SJCRH30 (cell line): ENCODE data around the gene SPSB1. TPM values are rescaled to one million over a fixed set of nuclear protein-coding genes. Genes with fewer than 3 reads are reported as not detected.

Source experiments
- DNase-seq, 2 experiments: peaks; one replicate each; pipeline ENCODE4 v3.0.0-alpha.2; 2015 to 2020
- H3K27ac ChIP-seq: fragments of 250-450 bp; sonication (Bioruptor Pico); 2 replicates; pipeline ENCODE4 v1.5.1; 2020; ENCODE audit warnings: mild to moderate bottlenecking, moderate library complexity
- H3K27me3 ChIP-seq: fragments of 250-450 bp; sonication (Bioruptor Pico); 2 replicates; pipeline ENCODE4 v1.5.1; 2020; ENCODE audit warnings: mild to moderate bottlenecking, moderate library complexity
- H3K36me3 ChIP-seq: fragments of 250-450 bp; sonication (Bioruptor Pico); 2 replicates; pipeline ENCODE4 v1.5.1; 2020; ENCODE audit warnings: mild to moderate bottlenecking, moderate library complexity
- H3K4me1 ChIP-seq: fragments of 250-450 bp; sonication (Bioruptor Pico); 2 replicates; pipeline ENCODE4 v1.5.1; 2020; ENCODE audit warnings: mild to moderate bottlenecking, moderate library complexity
- H3K4me3 ChIP-seq: fragments of 250-450 bp; sonication (Bioruptor Pico); 2 replicates; pipeline ENCODE4 v1.5.1; 2020; ENCODE audit warnings: mild to moderate bottlenecking, moderate library complexity
- H3K9me3 ChIP-seq: fragments of 250-450 bp; sonication (Bioruptor Pico); replicated peaks from 2 replicates; pipeline ENCODE4 v1.5.1; 2020; ENCODE audit warnings: mild to moderate bottlenecking, moderate library complexity
- total RNA-seq: library from RNA; depleted of rRNA; stranded (reverse); fragments of >200 nt; shearing (Covaris generic); gene quantifications from 2 replicates; pipeline ENCODE4 v1.2.3, GENCODE V29; 2014; rRNA removed

The SPSB1 gene
- 0.20 and 0.43 TPM in 2 replicates for total RNA-seq

DNA sequence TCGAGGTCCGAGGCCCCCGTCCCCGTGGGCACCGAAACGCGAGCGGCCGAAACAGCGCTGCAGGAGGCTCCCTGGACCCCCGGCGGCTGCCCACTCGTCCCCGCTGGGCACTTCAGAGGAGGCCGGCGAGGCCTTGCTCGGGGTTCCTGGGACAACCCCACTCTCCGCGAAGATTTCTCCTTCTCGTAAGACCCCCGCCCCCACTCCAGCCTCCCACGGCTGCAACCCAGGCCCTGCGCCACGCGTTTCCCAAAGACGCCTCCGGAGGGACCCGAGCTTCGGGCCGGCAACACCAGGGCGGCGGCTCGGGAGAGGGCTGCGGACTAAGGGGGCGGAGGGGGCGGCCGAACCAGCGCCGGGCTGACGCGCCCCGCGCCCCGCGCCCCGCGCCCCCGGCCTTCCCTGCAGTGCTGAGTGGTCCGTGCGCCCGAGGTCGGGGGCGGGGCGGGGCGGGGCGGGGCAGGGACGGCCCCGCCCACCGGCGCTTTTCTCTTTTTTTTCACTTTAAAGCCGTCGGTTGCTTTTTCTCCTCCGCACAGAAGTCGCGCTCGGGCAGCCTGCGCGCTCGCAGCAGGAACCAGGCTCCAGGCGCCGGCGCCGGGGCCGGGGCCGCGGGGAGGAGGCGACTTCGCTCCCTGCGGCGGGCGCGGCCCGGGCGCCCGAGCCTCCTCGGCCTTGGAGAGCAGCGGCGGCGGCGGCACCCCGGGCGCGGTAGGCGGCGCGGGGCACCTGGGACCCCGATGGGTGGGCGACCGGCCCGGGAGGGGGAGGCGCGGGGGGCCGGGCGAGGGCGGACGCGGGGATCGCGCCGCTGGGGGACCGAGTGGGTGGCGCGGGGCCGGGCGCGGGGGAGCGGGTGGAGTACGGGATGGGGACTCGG lies at the start of gene SPSB1:
Gene SPSB1 (plus strand): TSS at position 534 of the 880 bp plus-strand sequence. CDS start 62,998 bp downstream, outside the sequence.
- Histone ChIP-seq H3K4me1 (no peaks in the 10 kb centered on the region), H3K9me3 (peaks cover 16% of the 10 kb centered on the region), H3K36me3 (no peaks in the 10 kb centered on the region), H3K4me3 (peak within 1 kb of the TSS; percentile 46), H3K27me3 (peaks cover 18% of the 10 kb centered on the region), H3K27ac (no peak within 1 kb of the TSS)
- DNase-seq = peak in 1 of 2 experiments; percentile 44

DNA sequence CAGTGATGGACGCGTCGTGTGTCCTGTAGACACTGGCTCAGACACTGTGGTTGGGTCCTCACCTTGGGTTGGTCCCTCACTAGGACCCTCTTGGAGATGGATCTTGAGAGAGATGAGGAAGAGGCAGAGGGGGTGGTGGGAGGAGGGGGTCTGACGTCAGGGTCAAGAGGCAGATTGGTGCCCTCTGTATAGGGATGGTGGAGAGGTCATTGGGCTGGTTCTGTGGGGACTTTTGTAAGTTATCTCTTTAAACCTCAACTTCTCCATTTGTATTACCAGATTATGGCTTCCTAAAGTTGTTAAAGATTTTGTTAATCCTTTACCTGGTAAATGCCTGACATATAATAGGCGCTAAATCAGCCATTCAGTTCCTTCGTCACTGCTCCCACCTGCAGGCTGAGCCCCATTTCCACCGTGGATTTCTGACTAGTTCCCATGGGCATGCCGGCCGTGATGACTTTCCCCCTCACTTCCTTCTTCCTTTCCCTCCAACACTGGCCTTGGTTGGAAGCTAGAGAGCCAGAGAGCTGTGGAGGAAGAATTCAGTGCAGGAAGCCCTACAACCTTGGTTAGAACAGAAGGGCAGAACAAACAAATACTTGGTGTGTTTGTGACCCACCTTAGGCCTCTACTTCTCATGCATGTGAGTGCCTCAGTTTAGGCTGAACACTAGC lies 49.5 kb upstream of the SPSB1 start:
- H3K27ac ChIP-seq = no peak overlapping the region
- H3K4me1 ChIP-seq = peaks cover 24% of the 10 kb centered on the region
- DNase-seq = no peak
- H3K36me3 ChIP-seq = no peaks in the 10 kb centered on the region
- no peaks in the 10 kb centered on the region for H3K9me3 ChIP-seq
- H3K4me3 ChIP-seq = no peak overlapping the region
- no peaks in the 10 kb centered on the region for H3K27me3 ChIP-seq

DNA sequence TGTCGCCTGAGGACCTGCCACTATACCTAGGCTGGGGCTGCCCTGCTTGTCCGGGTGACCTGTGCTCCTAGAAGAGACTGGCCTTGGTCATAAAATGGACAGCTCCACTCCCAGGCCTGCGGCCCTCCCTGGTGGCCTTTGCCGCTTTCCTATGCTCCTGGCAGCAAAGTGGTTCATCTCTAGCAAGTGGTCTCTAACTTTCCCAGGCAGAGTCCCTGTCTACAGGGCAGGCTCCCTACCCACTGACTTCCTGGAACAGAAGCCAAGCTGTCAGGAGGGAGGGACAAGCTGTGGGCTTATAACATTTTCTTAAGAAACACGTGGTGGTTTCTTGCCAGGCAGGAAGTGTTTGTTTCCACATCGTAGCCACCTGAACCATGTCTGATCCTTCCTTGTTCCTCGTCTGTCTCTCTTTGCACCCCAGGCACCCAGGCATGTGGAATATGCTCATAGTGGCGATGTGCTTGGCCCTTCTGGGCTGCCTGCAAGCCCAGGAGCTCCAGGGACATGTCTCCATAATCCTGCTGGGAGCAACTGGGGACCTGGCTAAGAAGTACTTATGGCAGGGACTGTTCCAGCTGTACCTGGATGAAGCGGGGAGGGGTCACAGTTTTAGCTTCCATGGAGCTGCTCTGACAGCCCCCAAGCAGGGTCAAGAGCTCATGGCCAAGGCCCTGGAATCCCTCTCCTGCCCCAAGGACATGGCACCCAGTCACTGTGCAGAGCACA lies 48.0 kb upstream of the SPSB1 start:
- Histone ChIP-seq H3K9me3 (no peaks in the 10 kb centered on the region), H3K27me3 (no peaks in the 10 kb centered on the region), H3K4me3 (no peak overlapping the region), H3K27ac (no peak overlapping the region), H3K4me1 (peaks cover 18% of the 10 kb centered on the region), H3K36me3 (no peaks in the 10 kb centered on the region)
- DNase-seq = no peak

DNA sequence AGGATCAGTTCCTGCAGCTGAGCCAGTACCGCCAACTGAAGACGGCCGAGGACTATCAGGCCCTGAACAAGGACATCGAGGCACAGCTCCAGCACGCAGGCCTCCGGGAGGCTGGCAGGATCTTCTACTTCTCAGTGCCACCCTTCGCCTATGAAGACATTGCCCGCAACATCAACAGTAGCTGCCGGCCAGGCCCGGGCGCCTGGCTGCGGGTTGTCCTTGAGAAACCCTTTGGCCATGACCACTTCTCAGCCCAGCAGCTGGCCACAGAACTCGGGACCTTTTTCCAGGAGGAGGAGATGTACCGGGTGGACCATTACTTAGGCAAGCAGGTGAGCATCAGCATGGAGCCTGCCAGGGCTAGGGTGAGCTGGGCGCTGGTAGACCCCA lies 47.5 kb upstream of the SPSB1 start:
- H3K9me3 ChIP-seq = no peaks in the 10 kb centered on the region
- H3K4me3 ChIP-seq = no peak overlapping the region
- DNase-seq = no peak
- H3K36me3 ChIP-seq = no peaks in the 10 kb centered on the region
- peaks cover 14% of the 10 kb centered on the region for H3K4me1 ChIP-seq
- H3K27ac ChIP-seq = no peak overlapping the region
- no peaks in the 10 kb centered on the region for H3K27me3 ChIP-seq

DNA sequence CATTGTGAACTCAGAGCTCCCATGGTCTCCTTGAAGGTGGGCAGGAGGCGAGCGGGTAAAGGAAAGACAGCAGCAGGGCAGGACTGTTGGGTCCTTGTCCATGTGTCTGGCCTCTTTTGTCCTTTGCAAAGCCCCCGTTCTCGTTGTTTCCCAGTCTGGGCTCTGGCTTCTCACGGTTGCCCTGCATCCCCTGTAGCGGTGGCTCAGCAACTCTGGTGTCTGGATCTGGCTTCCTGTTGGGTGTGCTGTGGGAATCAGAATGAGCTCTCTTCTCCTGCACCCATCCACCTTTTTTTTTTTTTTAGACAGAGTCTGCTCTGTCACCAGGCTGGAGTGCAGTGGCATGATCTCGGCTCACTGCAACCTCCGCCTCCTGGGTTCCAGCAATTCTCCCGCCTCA lies 47.0 kb upstream of the SPSB1 start:
- H3K36me3 ChIP-seq = no peaks in the 10 kb centered on the region
- no peak for DNase-seq

DNA sequence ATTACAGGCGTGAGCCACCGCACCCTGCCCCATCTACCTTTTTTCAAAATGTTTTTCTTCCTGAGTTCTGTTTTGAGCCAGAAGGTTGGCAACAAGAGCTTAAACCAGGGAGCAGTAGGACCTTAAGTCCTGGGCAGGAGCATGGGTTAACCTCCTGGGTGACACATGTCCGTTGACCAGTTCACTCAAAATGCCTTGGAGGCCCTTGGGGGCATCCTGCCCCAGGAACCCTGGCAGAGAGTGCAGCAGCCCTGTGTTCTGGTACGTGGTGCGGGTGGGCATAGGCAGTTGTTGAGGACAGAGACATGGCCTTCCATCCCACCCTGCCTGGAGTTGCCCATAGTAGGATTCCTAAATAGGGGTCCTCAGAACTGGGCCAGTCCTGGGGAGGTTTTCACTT lies 46.5 kb upstream of the SPSB1 start:
- Histone ChIP-seq H3K27me3 (no peaks in the 10 kb centered on the region), H3K36me3 (no peaks in the 10 kb centered on the region), H3K9me3 (no peaks in the 10 kb centered on the region), H3K4me1 (peaks cover 10% of the 10 kb centered on the region), H3K27ac (no peak overlapping the region), H3K4me3 (no peak overlapping the region)
- DNase-seq = no peak

More for the DNA sequence above, 47.0 kb upstream of the SPSB1 start:
- no peak overlapping the region for H3K4me3 ChIP-seq
- peaks cover 10% of the 10 kb centered on the region for H3K4me1 ChIP-seq
- no peaks in the 10 kb centered on the region for H3K27me3 ChIP-seq
- H3K9me3 ChIP-seq = no peaks in the 10 kb centered on the region
- H3K27ac ChIP-seq = no peak overlapping the region

DNA sequence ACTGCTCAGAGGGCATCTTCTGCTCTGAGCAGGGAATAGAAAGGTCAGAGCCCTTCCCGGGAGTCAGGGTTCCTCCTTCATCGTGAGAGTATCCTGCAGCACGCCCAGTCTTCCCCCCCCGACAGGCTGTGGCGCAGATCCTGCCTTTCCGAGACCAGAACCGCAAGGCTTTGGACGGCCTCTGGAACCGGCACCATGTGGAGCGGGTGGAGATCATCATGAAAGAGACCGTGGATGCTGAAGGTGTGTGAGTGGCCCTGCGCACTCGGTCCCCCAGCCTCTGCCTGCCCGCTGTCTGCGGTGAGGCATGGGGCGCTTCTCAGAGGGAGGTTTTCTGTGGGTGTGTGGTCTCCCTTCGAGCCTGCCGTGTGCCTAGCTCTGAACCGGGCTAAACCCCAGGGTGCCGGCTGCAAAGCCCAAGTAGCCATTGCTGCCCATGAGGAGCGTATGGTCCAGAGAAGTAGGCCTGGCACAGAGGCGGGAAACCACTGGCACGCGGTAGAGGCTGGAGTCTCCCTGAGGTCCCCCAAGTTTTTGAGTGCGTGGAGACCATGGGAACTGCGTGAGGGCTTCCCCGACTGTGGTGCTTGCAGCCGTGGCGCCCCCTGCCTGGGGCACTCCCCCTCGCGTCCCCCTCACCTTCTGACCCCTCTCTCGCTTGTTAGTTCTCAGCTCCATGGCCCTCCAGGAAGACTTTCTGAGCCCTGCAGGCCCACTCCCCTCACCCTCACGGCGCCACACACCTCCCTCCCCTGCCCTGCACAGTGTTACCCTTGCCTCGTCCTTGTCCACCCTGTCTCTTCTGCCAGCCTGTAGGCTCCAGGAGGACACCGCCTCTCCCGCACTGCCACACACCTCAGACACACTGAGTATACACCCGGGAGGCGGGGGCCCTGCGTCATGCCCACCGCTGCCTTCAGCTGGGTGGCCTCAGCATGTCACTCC lies 45.6 kb upstream of the SPSB1 start:
- no peak for DNase-seq
- Histone ChIP-seq H3K36me3 (no peaks in the 10 kb centered on the region), H3K27me3 (no peaks in the 10 kb centered on the region), H3K4me3 (no peak overlapping the region), H3K27ac (no peak overlapping the region), H3K9me3 (no peaks in the 10 kb centered on the region), H3K4me1 (peaks cover 8% of the 10 kb centered on the region)

DNA sequence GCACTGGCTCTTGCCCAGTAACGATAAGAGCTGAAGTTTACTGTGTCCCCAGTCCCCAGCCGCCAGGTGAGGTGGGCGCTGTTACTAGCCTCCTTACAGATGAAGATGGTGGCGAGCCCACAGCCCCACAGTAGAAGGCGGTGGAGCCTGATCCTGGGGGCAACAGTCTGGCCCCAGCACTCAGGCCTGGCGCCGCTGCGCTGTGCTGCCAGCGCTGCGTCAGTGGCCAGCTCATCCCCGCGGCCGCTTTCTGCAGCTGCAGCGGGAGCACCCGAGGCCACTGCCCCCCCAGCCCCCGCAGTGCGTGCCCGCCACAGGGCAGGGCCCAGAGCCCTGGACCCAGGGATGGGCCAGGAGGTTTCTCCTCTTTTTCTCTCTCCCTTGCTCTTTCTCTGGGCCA lies 44.8 kb upstream of the SPSB1 start:
- H3K27me3 ChIP-seq = no peaks in the 10 kb centered on the region
- no peak for DNase-seq
- H3K4me3 ChIP-seq = no peak overlapping the region
- no peaks in the 10 kb centered on the region for H3K36me3 ChIP-seq
- no peaks in the 10 kb centered on the region for H3K9me3 ChIP-seq
- no peak overlapping the region for H3K27ac ChIP-seq
- peaks cover 9% of the 10 kb centered on the region; the same call in 1 of the 2 replicates for H3K4me1 ChIP-seq

DNA sequence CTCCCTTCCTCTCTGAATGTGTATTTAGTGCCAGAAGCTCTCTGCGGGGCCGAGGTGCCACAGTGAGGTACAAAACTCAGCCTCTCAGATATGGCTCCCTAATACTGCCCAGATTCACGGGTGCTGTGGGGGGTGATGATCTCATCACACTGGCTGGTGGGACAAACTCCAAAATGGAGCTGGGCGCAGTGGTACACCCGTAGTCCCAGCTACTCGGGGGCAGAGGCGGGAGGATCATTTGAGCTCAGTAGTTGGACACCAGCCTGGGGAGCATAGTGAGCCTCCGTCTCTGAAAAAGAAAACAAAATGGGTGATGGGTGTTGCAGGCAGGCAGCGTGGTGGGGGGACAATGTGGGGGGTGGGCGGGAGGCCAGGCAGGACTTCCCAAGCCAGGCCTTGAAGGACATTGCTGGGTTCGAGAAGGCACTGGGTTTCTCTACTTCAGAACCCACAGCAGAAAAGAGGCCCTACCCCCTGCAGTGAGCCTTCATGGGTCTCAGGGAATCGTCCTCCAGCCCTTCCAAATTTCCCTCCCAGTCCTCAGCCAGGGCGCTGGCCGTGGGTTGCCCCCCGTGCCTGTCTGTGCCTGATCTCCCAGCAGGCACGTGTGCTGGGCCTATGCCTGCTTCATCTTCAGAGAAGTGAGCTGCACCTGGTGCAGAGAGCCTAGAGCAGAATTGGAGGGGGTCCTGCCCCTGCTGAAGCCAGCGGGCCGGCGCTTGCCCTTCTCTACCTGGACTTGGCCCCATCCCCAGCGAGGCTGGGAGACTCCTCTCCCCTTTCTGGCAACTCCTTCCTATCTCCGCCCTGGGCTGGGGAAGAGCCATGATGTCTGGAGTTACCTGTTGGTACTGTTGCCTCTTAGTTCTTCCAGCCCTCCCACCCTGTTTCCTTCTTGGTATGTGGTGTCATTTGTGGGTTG lies 44.1 kb upstream of the SPSB1 start:
- Histone ChIP-seq H3K27ac (no peak overlapping the region), H3K4me1 (peaks cover 16% of the 10 kb centered on the region), H3K36me3 (no peaks in the 10 kb centered on the region), H3K4me3 (no peak overlapping the region), H3K27me3 (no peaks in the 10 kb centered on the region), H3K9me3 (no peaks in the 10 kb centered on the region)
- no peak for DNase-seq

DNA sequence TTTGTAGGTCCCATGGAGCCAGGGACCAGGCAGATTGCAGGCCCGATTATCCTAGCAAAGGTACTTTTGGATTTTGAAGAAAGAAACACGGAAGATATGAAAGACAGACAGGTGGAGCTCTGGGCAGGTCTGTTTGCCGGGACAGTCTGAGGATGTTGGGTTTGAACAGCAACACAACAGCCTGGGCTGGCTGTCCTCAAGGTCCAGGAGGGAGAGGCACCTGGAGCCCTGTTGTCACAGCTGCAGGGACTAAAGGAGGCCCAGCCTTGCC lies 43.5 kb upstream of the SPSB1 start:
- no peaks in the 10 kb centered on the region for H3K9me3 ChIP-seq
- no peak overlapping the region for H3K4me3 ChIP-seq
- peaks cover 18% of the 10 kb centered on the region for H3K4me1 ChIP-seq
- no peaks in the 10 kb centered on the region for H3K36me3 ChIP-seq
- DNase-seq = no peak
- H3K27ac ChIP-seq = no peak overlapping the region
- no peaks in the 10 kb centered on the region for H3K27me3 ChIP-seq

DNA sequence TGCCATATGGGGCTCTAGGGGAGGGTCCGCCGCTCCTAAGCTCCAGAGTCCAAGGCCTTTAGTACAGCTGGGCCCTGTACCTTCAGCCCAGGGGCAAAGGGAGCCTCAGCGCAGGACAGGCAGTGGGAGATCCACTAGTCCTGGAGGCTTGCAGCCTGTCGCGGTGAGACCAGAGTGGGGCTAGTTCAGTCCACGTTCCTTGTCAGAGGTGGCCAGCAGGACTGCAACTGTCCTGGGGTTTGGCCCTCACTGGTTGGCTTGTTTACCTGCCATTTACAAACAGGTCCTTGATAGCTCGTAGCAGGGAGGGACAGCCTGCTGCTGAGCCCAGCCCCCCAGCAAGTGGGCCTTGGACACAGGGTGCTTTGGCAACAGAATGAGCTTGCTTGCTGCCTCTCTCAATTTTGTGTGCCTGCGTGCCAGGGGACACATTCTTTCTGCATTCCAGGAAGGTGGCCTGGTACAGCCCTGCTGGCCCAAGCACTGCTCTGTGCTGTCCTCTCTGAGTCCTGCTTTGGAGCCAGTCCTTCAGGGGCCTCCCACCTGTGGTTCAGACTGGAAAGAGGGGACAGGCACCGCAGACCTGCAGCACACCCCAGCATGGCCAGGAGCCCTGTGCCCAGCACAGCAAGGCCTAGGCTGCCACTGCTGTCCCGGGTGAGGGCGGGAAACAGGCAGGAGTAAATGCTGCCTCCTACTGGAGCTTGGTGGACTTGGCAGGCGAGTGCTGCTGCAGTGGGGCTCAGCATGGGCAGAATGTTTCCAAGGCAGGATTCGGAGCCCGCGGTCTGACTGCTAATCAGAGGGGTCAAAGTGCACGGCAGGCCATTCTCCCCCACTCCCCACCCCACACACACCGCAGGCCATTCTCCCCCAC lies 42.9 kb upstream of the SPSB1 start:
- H3K4me3 ChIP-seq = no peak overlapping the region
- DNase-seq = peak; percentile 29 to 53
- H3K4me1 ChIP-seq = peaks cover 18% of the 10 kb centered on the region
- H3K27ac ChIP-seq = no peak overlapping the region
- H3K9me3 ChIP-seq = no peaks in the 10 kb centered on the region; the same call in 1 of the 2 replicates
- no peaks in the 10 kb centered on the region for H3K27me3 ChIP-seq
- no peaks in the 10 kb centered on the region for H3K36me3 ChIP-seq

DNA sequence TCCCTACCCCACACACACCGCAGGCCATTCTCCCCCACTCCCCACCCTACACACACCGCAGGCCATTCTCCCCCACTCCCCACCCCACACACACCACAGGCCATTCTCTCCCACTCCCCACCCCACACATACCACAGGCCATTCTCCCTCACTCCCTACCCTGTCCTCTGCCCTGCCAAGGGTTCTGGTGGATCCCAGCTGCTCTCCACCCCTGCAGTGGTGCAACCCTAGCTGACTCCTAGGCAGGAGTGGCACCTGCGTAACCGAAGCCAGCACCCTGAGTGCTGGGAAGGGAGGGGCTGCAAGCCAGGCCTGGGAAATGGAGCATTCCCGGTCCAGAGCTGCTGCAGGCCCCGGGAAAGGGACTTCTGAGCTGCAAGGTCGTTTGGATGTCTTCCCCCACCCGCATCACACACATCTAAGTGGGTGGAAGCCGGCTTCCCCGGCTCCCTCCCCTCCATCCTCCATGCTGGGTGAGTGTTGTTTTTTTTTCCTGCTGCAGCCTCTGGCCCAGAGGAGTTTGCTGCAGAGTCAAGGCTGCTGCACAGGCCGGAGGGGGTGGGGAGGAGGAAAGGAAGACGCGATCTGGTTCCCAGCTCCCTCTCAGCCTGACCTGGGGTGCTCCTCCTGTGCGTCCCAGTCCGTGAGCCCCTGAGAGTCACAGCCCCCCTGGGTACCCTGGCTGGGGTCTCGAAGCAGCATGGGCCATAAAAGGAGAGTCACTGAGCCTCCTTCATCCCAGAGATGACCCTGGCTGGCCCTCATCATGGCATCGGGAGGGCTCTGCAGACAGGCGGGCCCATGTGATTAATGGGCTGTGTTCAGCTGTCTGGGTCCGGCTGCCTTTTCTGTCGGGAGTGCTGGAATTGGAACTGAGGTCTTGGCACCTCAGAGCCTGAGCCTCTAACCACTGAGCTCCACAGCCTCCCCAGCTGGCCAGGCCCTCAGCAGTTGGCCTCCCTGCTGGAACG lies 42.0 kb upstream of the SPSB1 start:
- H3K27ac ChIP-seq = no peak overlapping the region
- H3K4me3 ChIP-seq = no peak overlapping the region
- peaks cover 18% of the 10 kb centered on the region for H3K4me1 ChIP-seq
- H3K36me3 ChIP-seq = no peaks in the 10 kb centered on the region
- DNase-seq = no peak
- no peaks in the 10 kb centered on the region; the same call in 1 of the 2 replicates for H3K9me3 ChIP-seq
- H3K27me3 ChIP-seq = no peaks in the 10 kb centered on the region
